ENCODE measurements around the gene SZRD1.

Gene SZRD1

GRCh38 chr1:16367968-16368890 is 1.2 kb downstream of the SZRD1 start:
- DNase-seq: no peak

GRCh38 chr1:16369821-16370220 is 2.8 kb downstream of the SZRD1 start:
- no peak for DNase-seq

GRCh38 chr1:16371725-16372124 is 4.7 kb downstream of the SZRD1 start:
- DNase-seq: peak; percentile 83 to 84

GRCh38 chr1:16372535-16373285 is 5.7 kb downstream of the SZRD1 start:
- DNase-seq: no peak

- no peak for DNase-seq
Observed at GRCh38 chr1:16374266-16374665, 7.2 kb downstream of the SZRD1 start.

- no peak for DNase-seq
Observed at GRCh38 chr1:16375521-16376340, 8.7 kb downstream of the SZRD1 start.

- no peak for DNase-seq
Observed at GRCh38 chr1:16376971-16377370, 9.9 kb downstream of the SZRD1 start.

- DNase-seq: no peak
Observed at GRCh38 chr1:16378443-16378842, 11.4 kb downstream of the SZRD1 start.

- DNase-seq: no peak
Observed at GRCh38 chr1:16380868-16381267, 13.8 kb downstream of the SZRD1 start.

- no peak for DNase-seq
Observed at GRCh38 chr1:16383888-16384287, 16.8 kb downstream of the SZRD1 start.

- DNase-seq: no peak
Observed at GRCh38 chr1:16385659-16386453, 18.8 kb downstream of the SZRD1 start.

- peak; percentile 43 to 70 for DNase-seq
Observed at GRCh38 chr1:16386454-16387113, 19.5 kb downstream of the SZRD1 start.

GRCh38 chr1:16387201-16388188 is 20.5 kb downstream of the SZRD1 start:
- peak; percentile 48 to 50 for DNase-seq

- DNase-seq: peak; percentile 40 to 57
Observed at GRCh38 chr1:16391411-16391810, 24.4 kb downstream of the SZRD1 start.

- no peak for DNase-seq
Observed at GRCh38 chr1:16392740-16393569, 25.9 kb downstream of the SZRD1 start.

- no peak for DNase-seq
Observed at GRCh38 chr1:16393570-16394521, 26.8 kb downstream of the SZRD1 start.

GRCh38 chr1:16394977-16395376 is 27.9 kb downstream of the SZRD1 start:
- DNase-seq: no peak

- DNase-seq: peak; percentile 22 to 39
Observed at GRCh38 chr1:16396591-16396990, 29.5 kb downstream of the SZRD1 start.
